HG02588 (cell line): ENCODE results near the gene IL17REL.

Source experiments
- ATAC-seq: cut with Tn5 transposase; IDR thresholded peaks from one replicate; pipeline ENCODE4 v1.9.1; 2021; ENCODE audit warnings: mild to moderate bottlenecking, moderate library complexity; ENCODE audit not compliant: unreplicated experiment

The IL17REL gene

DNA sequence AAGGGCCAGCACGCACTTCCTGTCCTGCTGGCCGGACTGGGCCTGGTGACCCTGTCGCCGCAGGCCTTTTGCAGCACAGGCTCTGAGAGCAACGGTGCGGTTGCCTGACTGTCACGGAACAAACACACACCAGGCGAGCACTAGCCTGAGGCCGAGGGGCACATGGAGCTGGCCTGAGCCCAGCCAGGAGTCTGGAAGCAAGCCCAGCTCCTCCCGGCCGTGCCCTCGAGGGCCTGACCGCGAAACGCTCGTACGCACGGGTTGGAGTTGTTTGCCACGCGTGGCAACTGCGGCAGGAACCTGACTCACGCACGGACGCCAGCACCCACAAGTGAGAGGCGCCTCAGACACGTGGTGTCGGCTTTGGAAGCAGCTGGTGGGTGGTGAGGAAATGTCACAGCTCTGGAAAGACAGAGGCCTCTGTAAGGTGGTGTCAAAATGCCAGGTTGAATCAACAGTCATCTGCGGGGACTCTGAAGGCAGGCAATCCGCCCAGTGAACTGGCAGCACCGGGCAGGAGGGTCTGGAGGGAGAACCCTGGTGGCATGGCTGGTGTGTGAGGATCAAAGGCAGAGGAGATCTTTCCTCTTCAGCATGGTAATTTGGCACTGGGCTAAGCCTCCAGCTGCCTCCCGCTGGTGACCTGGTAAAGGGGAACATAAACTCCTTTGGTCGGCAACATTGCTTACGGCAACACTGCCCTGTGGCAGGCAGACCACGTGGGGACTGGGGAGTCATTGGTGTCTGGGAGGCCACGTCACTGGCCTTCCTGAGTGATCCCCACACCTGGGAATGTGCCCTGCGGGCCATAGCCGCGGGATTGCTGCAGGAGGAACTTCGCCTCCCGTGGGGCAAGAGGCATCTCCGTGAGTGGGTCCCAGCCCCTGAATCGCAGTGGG is 15.3 kb upstream of the IL17REL start:
- no peak for ATAC-seq

DNA sequence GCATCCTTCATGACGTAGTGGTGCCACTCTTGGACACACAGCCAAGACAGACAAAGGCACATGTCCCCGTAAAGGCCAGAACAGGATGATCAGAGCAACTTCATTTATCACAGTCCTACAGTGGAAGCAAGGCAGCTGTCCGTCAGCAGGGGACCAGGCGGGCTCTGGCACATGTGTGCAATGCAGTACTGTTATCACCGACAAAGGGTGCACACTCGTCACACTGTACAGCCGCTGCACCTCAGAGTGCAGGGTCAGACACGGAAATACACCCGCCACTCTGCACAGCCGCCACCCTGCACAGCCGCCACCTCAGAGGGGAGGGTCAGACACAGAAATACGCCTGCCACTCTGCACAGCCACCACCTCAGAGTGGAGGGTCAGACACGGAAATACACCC is 13.4 kb upstream of the IL17REL start:
- ATAC-seq, result no peak

DNA sequence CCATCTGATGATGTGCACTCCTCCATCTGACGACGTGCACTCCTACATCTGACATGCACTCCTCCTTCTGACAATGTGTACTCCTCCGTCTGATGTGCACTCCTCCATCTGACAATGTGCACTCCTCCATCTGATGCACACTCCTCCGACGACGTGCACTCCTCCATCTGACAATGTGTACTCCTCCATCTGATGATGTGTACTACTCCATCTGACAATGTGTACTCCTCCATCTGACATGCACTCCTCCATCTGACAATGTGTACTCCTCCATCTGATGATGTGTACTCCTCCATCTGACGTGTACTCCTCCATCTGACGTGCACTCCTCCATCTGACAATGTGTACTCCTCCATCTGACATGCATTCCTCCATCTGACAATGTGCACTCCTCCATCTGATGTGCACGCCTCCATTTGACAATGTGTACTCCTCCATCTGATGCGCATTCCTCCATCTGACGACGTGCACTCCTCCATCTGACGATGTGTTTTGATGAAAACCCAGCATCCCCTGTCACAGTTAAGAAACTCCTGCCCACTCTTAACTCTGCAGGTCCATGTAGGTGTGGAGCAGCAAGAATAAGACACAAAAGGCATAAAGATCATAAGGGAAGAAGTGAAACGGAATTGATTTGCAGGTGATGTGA is 9.7 kb upstream of the IL17REL start:
- no peak for ATAC-seq

DNA sequence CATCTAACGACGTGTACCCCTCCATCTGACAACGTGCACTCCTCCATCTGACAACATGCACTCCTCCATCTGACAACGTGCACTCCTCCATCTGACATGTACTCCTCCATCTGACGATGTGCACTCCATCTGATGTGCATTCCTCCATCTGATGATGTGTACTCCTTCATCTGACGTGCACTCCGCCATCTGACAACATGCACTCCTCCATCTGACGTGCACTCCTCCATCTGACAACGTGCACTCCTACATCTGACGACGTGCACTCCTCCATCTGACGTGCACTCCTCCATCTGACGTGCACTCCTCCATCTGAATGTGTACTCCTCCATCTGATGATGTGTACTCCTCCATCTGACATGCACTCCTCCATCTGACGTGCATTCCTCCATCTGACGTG is 8.0 kb upstream of the IL17REL start:
- ATAC-seq, result no peak

DNA sequence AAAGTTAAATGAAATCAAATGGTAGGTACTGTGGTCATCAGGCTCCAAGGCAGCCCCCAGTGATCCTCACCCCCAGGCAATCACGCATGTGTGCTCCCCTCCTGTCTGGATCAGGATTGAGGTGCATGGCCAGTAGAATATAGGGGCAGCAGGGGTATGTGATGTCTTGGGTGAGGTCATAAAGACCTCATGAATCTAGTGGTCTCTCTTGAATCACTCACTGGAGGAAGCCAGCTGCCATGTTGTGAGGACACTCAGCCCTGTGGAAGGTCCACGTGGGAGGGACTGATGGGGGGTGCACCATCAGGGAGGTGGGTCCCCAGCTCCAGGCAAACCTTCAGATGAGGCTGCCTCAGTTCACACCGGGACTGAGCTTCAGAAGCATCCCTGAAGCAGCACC is 6.8 kb upstream of the IL17REL start:
- no peak for ATAC-seq

DNA sequence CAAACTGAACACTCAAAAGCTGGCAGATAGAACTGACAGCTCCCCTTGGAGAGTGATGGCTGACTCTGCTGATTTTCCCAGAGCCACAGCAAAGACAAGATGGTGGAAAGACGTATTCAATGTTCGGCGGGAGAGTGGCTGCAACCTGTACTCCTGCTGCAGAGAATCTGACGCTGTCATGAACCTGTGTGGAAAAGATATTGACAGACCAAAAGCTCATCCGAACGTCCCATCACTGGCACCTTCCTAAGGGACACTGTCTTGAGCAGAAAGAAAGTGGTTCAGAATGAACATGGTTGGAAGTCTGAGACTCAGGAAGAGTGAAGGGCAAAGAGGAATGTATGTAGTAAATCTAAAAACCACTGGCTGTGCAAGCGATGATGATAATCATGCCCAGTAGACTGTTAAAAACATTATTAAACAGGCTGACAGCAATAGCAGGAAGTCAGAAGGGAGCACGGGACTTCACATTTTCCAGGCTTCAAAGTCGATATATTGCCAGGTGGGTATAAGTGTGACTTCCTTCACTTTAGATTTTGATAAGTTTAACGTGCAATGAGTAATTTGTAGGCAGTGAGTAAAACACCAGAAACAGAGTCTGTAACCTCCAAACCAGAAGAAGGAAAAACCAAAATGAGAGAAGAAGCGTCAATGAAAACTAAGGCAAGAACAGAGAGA is 6.2 kb upstream of the IL17REL start:
- no peak for ATAC-seq

DNA sequence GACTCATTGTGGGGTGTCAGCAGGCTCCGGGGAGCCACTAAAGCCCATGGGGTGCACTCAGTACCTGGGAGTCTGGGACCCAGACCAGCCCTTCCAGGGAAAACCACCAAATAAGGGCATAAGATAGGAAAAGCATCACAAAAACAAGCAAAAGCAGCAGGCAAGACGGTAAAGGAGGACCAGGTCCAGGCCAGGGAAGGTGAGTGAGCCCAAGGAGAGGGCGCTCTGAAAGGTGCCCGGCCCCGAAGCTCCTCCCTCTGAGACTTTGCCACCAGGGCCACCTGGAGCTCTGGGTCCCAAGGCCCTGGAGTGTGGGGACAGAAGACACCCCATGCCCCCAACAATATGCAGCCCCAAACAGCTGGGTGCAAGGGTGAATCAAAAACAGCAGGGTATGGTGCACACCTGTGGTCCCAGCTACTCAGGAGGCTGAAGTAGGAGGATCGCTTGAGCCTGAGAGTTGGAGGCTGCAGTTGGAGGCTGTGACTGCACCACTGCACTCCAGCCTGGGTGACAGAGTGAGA is 5.2 kb upstream of the IL17REL start:
- ATAC-seq, result no peak

DNA sequence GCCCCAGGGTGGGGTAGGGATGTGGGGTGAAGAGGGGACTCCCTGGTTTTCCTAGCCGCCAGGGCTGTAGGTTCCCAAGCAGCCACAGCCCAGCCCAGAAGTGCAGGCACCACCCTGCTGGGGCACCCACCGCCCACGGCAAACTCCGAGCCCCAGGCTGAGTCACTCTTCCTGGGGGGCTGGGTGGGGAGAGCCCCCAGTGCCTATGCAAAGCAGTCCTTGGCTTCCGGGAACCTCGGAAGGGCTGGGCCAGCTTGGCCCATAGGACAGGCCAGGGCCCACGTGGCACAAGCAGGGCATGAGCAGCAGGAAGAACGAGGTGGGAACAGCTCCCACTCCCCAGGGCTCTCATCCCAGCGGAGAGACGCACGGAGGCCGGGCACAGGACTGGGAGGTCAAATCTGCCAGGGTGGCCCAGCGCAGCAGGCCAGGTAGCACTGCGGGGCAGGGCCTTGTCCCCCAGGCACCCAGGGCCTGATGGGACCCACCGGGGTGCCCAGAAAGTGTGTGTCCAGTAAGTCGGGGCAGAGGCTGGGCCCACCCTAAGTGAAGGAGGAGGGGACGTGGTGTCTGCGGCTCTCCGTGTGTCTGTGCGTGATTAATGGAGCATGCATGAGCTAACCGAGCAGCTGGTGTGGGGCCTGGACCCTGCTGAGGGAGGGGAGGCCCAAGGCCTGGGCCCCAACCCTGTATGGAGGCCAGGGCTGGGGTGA is 4.6 kb upstream of the IL17REL start:
- peak; percentile 57 for ATAC-seq

DNA sequence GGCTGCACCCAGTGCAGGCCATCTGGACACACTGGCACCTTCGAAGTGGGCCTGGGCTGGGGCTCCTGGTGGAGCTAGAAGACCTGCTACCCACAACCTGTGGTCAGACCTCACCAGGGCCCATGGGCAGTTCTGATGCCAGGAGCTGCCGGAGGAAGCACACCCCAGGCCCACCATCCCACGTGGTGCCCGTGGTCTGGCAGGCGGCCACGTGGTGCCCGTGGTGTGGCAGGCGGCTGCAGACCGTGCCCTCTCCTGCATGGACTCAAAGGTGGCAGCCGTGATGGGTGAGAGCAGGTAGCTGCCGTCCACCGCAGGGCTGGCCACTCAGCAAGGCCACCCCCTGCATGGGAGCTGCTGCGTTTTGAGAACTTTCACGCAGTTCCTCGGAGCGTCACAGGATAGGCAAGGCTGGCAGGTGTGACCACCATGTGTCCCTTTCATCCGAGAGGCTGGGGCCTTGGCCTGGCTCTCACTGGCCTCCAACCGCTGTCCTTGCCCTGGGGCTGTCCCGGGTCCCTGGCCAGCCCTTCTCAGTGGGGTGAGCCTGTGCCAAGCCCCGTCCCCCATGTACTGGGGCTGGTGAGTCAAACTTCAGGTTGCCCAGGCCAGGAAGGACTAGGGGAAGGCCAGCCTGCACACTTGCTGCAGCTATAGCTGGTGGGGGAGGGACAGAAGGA is 3.9 kb upstream of the IL17REL start:
- ATAC-seq, result peak; percentile 15

DNA sequence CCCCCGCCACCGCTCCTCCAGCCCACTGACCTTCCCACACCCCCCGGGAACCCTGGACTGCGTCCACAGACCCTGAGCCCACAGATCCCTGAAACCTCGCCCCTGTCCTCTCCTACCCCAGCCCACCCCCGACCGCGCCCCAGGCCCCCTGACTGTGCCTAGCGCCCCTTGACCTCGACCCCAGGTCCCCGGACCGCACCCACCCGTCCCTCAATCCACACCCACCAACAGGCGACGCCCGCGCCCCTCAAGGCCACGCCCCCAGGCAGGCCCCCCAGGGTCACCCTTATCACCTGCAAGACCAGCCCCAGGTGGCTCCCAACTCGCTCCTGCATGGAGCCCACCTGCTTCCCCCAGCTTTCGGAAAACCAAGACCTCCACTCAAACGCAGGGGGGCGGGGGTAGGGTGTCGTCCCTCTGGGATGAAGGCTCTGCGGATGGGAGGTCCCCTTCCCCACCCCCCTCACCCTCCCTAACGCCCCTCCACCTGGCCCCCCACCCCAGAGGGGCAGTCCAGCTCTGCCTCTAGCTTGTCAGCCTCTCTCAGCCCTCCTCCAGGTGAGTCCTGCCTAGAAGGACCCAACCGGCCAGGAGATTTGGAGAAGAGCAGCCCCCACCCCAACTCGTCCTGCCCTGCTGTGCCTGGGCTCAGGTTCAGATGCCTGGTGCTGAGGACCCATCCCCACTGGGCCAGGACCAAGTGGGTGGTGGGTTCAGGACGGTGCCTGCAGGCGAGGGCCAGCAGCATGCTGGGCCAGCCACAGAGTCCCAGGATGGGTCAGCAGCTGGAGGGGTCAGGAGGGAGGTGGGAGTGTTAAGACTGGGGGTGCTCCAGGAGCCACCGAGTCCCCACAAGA is 3.1 kb upstream of the IL17REL start:
- ATAC-seq, result no peak

DNA sequence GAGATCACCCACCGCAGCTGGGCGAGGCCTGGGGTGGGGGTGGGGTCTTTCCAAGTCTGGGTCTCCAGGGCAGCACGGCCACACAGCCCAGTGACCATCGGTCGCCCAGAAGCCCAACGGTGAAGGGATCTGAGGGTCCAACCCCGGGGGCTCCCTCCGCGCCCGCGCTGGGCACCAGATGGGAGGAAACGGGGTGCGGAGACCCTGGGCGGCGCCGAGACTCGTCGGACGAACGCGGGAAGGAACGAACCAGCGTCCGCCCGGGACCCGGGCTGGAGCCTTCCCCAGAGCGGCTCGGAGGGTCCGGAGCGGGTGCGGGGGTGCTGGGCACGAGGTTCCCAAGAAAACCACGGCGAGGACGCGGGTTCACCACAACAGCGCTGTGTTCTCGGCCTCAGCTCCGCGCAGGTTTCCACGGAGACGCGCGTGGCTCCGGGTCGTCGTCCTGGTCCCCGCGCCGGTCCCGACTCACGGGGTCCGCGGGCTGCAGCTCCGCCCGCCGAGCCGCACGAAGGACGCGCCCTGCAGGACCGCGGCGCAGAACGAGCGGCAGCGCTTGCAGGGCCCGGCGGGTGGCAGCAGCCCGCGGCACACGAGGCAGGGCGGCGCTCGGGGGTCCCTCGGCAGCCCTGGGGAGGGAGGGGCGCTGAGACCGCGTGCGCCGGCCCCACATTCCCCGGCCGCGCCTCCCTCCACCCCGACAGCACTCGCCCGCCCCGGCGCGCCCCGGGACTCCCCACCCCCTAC is 2.3 kb upstream of the IL17REL start:
- no peak for ATAC-seq

DNA sequence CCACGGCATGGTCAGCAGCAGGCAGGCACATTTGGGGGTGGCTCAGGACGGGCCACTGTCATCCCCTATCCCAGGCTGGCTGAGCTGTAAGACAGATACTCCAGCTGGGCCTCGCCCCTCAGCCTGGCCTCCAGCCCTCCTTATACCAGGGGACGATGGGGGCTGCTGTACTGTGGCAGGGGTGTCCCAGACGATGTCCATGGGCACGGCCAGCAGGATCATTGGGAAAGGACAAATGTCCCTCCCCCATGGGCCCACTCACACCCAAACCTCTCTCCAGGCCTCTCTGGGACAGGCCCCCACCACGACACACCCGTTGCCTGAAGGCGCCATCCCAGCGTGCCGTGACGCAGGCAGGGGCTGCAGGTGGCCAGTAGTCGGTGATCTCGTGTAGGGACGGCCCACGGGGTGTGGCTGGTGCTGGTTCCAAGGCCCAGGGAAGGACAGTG is 1.5 kb upstream of the IL17REL start:
- no peak for ATAC-seq

DNA sequence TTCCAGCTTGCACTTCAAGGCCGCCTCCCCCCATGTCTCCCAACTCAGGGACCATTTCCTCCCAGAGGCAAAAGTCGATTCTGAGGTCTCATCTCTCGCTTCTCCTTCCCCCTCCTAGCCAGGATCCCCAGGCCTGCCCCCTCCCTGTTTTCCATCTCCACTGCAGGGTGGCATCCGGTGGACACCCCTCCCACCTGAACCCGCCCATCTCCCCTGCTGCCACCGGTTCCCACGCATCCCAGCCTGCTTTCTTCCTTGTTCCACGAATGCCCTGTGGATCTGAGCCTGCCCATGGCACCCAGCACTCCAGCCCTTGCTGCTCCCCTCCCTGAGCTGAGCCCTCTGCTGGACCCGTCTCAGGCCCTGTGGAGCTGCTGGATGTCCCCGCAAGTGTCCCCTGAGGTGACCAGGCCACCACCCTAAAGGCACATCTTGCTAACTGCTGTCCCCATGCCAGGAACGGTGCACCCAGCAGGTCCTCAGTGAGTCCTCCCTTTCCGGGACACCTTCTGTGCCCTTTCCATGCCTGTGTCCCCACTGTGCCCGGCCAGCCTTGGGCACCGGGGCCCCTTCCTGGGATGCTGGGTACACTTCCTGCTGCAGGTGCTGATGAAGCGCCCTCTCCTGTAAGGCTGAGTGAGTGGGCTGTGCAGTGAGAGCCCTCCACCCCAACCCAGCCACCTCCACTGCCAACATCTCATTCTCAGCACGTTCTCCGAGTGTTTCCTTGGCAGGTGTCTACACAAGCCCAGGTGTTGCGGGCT is 936 bp downstream of the IL17REL start:
- ATAC-seq, result no peak

DNA sequence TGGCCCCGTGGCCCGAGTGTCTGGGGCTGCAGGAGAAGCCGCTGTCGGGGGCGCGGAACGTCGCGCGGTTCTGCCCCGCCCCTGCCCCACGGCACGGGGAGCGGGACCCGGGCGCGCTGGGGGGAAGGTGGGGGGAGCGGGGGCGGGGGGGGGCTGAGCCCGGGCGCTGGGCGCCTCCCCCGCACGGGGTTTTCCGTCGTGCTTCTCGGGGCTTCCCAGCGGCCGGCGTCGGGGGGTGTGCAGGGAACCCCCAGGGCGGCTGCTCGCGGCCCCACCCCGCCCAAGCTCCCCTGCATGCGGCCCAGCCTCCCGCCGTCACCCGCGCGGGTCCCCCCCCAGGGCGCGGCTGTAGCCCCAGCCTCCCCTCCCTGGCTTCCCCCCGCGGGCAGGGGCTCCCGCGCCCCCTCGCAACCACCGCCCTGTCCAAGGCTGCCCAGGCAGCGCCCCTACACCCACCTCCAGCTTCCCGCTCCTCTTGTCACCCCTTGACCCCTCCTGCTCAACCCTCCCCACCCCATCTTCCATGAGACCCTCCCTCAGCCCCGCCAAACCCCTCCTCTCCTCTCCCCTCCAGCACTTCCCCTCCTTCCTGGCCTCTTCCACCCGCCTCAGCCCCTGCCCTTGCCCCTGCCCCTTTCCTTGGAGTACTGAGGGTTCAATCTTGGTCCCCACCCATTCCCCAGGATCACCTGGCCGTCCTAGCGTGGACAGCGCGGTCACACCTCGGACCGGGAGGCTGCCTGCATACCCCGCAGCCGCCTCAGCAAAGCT is 1.7 kb downstream of the IL17REL start:
- no peak for ATAC-seq

DNA sequence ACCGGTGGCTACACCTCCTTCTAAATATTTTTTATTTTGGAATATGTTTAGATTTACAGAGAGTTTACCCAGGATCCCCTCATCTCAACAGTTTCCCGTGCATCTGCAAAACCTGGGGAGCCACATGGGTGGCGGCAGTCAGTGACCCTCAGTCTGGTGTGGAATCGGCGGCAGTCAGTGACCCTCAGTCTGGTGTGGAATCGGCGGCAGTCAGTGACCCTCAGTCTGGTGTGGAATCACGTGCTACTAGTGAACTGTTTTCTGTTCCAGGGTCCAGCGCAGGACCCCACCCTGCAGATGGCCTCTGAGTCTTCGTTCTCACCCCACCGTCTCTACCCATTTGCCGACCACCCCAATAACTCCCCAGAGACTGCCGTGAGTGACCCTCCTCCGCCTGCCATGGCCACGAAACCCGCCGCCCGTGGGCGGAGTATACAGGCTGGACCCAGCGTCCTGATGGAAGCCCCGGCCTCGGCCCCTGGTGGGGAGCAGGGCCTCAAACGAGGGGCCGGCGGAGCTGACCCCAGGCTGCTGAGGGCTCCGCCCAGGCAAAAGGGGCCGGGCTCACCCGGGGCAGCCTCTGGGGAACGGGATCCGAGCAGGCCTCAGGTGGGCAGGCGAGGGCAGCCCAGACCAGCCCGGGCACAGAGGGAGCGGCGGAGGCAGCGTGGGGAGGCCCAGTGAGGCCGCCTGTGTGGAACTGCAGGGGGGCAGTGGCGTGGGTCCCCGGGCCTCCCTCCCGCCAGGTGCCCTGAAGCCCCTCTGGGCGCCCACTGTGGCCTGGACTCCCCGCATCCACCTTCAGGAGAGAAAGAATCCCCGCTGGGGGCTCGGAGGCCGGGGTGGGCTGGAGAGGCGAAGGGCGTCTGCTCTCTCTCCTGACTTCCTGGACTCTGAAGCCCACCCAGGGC is 2.5 kb downstream of the IL17REL start:
- ATAC-seq, result no peak

DNA sequence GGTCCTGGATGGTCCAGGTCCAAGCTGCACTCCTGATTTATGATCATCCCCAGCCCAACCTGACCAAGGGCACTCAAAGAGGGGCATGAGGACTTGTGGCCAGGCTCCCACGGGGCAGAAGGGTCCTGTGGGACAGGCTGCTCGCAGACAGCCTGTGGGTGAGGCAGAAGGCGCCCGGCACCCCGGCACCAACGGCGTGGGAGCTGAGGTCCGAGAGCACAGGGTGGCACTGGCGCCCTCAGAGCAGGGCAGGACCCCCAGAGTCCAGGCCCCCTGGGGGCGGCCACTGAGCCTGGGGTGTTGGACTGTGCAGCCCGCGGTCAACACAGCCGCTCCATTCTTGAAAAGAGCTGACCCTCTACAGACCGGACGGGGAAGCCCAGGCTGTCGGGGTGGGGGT is 3.3 kb downstream of the IL17REL start:
- ATAC-seq, result no peak
